Jurkat, Clone E6-1 (cell line): ENCODE results near the gene SPRED3.
"Not testable (repeated sequence)": the region's sequence is repeated elsewhere in the genome, so short reads cannot be mapped to it uniquely, and the experiment has no call there.

ENCODE experiments used
- DNase-seq: peaks from one replicate; pipeline ENCODE4 v3.0.0-alpha.2; 2011; ENCODE audit warnings: low read depth, low spot score
- H3K4me3 ChIP-seq: 2 replicates; pipeline ENCODE4 v1.5.1; 2011; ENCODE audit warnings: mild to moderate bottlenecking, low read length, control low read depth, moderate library complexity

Gene SPRED3

DNA sequence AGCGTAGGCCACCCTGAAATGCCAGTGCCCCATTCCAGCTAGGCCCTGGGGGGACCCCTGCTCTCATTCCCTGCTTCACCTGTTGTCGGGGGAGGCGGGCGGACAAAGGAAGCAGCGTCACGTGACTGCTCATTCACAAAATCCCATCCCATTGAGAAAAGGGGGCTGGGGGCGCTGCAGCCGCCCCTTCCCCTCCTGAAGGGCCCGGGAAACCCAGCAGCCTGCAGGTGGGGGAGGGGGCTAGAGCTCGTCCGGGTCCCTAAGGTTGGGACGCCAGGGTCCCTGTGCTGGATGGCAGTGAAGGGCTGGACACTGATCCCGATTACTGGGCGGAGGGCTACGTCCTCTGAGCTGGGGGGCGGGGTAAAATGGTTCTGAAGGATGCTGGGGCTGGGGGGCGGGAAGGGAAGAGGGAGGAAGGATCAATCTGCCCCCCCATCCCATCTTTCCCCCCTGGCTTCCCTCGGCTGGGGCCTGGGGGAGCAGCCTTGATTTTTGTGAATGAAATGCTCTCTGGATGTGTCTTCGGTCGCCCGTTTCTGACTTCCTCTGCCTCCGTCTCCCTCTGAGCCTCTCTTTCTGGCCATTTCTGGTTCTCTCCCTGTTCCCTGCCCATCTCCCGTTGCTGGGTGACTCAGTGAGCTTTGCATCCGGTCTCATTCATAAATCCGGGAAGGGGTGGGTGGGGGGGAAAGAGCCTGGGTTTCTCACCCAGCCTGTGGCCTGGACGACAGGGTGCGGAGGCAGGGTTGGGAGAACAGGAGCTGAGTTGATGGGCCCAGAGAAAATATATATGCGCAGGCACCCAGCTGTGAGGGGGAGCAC, 816 bp downstream of the SPRED3 start:
- DNase-seq: no peak
- H3K4me3 ChIP-seq: peak overlapping the region; percentile 62

DNA sequence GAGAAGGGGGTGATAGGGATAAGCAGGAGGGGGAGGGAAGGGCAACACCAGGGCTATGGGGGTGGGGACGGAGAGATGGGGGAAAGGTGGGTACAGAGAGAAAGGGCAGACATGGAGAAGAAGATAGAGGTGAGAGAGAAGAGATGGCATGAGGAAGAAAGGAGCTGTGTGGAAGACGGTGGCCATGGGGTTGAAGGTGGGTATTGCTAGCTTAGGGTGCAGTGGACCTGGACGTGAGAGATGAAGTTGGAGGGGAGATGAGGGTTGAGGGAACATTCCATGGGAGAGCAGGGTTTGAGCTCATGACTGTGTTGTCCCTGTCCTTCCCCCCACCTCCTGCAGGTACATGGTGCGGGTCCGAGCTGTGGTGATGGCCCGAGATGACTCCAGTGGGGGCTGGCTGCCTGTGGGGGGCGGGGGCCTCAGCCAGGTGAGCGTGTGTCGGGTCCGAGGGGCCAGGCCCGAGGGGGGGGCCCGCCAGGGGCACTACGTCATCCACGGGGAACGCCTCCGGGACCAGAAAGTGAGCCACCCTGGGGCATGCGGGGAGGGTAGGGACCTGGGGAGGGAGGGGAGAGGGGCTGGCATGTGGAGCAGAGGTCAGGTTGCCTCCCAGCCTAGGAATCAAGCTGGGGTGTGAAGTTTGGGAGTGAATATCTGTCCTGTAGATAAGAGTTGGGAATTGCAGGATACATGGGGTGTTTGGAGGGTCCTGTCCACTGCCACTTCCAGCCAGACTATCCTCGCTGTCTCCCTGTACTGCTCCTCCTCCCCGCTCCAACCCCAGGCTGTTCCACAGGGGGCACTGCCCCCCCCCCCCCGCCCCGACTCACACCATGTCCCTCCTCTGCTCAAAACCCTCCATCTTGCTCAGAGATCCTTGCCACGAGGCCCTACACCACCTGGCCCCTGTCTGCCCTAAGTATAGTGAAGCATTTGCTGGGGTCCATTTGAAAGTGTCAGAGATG, 1.7 kb downstream of the SPRED3 start:
- no peak for DNase-seq
- H3K4me3 ChIP-seq: no peak overlapping the region

DNA sequence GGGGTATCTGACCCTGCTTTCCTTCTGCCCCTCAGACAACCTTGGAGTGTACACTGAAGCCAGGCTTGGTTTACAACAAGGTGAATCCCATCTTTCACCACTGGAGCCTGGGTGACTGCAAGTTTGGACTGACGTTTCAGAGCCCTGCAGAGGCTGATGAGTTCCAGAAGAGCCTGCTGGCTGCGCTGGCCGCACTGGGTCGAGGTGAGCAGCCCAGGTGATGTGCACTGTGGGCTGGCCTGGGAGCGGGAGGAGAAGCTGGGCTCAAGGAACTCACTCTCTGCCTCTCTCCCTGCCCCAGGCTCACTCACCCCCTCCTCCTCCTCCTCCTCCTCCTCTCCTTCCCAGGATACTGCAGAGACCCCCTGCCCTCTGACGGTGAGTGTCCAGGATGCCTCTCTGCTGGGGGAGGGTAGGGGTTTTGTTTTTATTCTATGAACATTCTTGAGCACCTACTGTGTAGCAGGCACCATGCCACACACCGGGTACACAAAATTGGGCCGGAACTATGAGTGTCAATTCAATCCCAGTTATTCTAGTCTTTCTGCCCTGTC, 3.5 kb downstream of the SPRED3 start:
- DNase-seq: no peak
- no peak overlapping the region for H3K4me3 ChIP-seq

DNA sequence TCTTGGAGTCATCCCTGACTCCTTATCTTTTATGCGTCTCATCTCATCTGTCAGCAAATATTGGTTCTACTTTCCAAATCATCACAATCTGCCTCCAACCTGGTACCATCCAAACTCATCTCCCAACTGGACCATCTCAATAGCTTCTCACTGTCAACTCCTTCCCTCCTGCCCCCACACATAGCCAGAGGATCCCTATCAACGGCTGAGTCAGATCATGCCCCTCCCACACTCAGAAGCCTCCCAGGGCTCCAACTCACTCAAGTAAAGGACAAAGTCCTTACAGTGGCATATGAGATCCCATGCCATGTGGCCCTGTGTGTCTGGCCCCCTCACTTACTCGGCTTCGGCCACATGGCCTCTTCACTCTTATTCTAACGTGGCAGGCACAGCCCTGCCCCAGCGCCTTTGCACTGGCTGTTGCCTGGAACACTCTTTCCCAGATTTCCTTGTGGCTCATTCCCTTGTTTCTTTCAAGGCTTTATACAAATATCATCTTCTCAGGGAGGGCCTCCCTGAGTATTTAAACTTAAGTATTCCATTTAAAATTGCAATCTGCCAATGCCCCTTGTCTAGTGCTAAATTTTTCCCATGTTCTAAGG, 4.3 kb downstream of the SPRED3 start:
- no peak for DNase-seq
- H3K4me3 ChIP-seq: no peak overlapping the region

DNA sequence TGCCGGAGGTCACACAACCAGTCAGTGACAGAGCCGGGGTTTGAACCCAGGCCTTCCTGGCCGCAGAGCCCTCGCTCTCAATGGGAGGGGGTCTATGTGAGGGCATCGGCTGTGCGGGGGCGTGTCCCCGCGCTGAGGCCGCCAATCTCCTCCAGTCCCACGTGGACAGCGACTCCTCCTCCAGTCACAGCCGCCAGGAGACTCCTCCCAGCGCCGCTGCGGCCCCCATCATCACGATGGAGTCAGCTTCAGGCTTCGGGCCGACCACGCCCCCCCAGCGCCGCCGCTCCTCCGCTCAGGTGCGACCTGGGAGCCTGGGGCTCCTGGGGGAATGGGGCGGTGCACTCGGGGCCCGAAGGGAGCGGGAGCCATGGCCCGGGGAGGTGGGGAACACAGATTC, 6.0 kb downstream of the SPRED3 start:
- no peak for DNase-seq
- H3K4me3 ChIP-seq: no peak overlapping the region

DNA sequence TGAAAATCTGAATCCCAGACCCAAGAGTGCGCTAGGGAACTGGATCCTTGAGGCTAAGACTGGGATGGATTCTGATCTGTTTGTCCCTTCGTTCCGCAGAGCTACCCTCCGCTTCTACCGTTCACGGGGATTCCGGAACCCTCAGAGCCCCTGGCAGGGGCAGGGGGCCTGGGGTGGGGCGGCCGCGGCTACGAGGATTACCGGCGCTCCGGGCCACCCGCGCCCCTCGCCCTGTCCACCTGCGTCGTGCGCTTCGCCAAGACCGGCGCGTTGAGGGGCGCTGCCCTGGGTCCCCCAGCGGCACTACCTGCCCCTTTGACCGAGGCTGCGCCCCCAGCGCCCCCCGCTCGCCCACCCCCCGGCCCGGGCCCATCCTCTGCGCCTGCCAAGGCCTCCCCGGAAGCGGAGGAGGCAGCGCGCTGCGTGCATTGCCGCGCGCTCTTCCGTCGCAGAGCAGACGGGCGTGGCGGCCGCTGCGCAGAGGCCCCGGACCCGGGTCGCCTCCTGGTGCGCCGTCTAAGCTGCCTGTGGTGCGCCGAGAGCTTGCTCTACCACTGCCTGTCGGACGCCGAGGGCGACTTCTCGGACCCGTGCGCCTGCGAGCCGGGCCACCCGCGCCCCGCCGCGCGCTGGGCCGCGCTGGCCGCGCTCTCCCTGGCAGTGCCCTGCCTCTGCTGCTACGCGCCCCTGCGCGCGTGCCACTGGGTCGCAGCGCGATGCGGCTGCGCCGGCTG, 7.1 kb downstream of the SPRED3 start:
- DNase-seq: no peak
- peak overlapping the region; percentile 39 for H3K4me3 ChIP-seq

DNA sequence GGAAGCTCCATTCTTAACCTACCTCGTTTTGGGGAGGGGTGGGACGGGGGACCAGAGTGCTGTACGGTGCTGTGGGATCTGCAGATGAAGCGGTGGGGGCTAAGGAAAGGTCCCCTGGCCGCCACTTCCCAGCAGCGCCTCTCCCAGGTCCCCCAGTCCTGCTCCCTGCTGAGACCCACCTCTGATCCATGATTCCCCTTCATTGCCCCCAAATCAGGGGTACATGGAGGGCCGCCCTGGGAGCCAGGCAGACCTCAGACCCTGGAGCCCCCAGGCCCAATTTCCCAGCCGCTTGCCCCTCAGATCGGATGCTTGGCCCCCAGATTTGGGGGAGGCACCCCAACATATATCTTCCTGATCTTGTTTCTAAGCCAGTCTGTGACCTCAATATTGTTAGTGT, 10.6 kb downstream of the SPRED3 start:
- no peak for DNase-seq
- H3K4me3 ChIP-seq: no peak overlapping the region

DNA sequence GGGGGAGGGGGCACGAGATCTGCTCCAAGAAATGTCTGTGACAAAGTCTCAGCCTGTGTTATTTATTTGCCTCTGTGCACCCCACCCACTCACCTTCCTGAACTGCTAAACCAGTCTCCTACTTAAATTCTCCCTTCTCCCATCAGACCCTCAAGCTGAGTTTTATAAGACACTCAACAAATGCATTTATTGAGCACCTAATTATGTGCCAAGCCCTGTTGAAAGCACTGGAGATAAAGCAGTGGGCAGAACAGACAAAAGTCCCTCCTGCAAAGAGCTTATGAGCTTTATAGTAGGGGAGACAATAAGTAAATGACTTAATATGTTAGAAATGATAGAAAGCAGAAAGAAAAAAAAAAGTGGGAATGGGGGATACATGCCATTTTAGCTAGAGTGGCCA, 11.0 kb downstream of the SPRED3 start:
- no peak overlapping the region for H3K4me3 ChIP-seq
- no peak for DNase-seq

DNA sequence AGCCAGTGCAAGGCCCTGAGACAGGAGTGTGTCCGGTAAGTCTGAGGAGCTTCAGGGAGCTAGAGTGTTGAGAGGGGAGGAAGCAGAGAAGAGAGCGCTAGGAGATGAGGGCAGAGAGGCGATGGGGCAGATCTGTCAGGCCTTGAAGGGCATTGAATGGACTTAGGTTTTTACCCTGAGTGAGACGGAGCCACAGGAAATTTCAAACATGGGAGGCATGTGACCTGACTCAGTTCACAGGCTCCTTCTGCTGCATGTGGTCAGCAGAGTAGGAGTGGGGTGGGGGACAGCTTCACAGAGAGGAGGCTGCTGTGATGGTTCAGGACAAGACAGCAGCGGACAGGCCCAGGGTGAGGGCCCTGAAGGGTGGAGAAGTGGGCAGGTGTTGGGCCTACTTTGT, 11.9 kb downstream of the SPRED3 start:
- no peak overlapping the region for H3K4me3 ChIP-seq
- no peak for DNase-seq

DNA sequence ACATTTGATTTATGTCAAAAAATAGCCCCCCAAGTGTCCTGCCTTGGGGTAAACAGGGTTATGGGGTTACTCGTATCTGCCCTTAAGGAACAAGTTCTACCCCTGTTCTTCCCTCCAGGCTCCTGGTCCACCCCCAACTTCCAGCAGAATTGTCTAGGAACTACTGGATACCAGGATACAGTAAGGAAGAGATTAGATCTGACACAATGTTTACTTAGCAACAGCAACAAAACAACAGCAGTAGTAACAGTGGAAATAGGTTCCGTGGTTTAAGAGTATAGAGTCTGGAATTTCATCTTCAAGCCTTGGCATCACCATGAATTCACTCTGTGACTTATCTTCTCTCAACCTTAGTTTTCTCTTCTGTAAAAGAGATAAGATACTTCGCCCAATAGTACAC, 12.7 kb downstream of the SPRED3 start:
- no peak for DNase-seq
- H3K4me3 ChIP-seq: no peak overlapping the region

DNA sequence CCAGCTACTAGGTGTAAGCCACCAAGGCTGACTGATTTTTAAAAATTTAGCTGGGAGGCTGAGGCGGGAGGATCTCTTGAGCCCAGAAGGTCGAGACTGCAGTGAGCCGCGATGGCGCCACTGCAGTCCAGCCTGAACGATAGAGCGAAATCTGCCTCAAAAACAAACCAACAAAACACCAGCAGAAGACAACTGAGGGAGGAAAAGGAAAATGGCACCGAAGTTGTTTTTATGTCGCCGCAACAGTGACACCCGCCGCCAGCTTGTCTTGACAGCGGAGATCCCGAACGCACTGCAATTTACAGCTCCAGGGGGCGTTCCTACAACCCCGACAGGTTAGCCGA, 14.1 kb downstream of the SPRED3 start:
- H3K4me3 ChIP-seq: peak overlapping the region; percentile 54
- no peak for DNase-seq

DNA sequence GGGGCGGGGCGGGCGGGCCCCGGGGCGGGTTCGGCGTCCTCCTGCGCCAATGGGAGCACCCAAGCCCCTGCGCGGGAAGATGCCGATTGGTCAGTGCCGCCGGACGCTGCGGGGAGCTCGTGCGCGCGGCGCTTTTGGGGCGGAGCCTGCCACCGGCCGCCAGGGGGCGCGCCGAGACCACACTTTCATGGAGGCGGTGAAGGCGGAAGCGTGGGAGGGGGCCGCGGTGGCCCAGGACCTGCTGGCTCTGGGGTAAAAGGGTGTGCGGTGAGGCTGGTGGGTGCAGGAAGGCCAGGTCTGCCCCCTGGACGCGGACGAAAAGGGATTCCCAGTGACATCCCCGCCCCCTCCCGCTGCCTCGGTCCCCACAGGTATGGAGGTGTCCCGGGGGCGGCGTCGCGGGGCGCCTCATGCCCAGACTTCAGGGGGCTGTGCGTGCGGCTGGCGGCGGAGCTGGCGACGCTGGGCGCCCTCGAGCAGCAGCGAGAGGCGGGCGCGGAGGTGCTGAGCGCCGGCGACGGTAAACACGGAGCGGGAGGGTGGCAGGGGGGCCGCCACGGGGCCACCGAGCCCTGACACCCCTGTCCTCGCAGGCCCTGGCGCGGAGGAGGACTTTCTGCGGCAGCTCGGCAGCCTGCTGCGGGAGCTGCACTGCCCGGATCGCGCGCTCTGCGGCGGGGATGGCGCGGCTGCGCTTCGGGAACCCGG, 14.6 kb downstream of the SPRED3 start, which contains the start of gene FAM98C:
TSS of gene FAM98C (plus strand) at position 127 of the 708 bp plus-strand sequence. CDS start at position 188, 61 bp downstream.
- DNase-seq: peak; percentile 94

DNA sequence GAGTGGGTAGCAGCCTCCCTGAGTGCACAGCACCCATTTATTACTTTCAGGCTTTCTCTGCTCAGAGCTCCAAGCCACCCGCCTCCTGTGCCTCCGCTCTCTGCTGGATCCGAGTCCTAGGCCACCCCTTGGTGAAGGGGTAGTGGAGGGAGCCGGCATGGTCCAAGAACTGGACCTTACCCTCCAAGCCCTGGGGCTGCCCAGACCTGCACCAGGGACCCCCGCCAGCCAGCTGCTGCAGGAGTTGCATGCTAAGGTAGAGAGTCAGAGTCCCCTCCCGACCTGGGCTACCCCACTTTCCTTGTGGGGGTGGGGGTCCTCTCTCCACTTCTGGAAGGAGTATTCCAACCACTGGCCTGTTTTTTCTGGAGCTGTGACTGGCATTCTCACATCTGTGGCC, 16.4 kb downstream of the SPRED3 start:
- H3K4me3 ChIP-seq: no peak overlapping the region
- no peak for DNase-seq

More for the DNA sequence above, 14.6 kb downstream of the SPRED3 start, which contains the start of gene FAM98C:
- peak within 1 kb of the TSS; percentile 70 for H3K4me3 ChIP-seq

DNA sequence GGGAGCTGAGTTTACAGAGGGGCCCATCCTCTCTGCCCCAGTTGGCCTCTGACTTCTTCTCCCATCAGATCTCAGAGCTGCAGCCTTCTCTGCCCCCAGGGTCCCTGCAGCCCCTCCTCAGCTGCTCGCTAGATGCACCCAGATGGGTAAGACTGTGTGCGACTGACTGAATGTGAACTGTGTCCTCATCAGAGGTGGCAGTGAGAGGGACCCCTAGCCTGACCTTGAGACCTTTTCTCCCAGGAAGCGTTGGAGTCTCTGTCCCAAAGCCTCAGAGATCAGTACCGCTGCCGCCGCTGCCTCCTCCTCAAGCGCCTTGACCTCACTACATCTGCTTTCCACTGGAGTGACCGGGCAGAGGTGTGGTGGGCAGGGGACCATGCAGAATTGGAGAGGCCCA, 16.8 kb downstream of the SPRED3 start:
- no peak overlapping the region for H3K4me3 ChIP-seq
- DNase-seq: no peak

DNA sequence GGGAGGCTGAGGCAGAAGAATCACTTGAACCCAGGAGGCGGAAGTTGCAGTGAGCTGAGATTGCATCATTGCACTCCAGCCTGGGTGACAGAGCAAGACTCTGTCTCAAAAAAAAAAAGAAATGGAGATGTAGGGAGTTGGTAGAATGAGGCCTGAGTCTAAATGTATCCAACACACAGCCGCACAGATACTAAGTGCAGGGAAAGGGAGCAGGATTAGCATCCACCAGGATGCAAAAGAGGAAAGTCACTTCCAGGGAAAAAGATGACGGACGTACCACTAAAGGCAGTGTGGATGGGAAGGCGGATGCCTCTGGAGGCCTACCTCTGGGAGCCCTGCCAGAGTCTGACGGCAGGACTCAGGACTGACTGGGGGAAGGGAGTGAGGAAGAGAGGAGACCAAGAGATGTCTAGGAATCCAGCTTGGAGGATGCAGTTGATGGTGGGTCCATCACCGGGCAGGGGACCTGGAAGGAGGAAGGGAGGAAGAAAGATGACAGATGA, 21.2 kb downstream of the SPRED3 start:
- no peak for DNase-seq

DNA sequence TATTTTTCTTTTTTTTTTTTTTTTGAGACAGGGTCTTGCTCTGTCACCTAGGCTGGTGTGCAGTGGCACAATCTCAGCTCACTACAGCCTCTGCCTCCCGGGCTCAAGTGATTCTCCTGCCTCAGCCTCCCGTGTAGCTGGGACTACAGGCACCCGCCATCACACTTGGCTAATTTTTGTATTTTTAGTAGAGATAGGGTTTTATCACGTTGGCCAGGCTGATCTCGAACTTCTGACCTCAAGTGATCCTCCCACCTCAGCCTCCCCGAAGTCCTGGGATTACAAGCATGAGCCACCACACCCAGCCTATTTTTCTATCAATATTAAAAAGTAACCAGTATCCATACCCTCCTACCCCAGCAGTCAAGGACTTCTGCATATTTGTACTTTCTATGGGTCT, 21.9 kb downstream of the SPRED3 start:
- DNase-seq, H3K4me3 ChIP-seq: not testable (repeated sequence)

More for the DNA sequence above, 21.2 kb downstream of the SPRED3 start:
- H3K4me3 ChIP-seq: no peak overlapping the region

DNA sequence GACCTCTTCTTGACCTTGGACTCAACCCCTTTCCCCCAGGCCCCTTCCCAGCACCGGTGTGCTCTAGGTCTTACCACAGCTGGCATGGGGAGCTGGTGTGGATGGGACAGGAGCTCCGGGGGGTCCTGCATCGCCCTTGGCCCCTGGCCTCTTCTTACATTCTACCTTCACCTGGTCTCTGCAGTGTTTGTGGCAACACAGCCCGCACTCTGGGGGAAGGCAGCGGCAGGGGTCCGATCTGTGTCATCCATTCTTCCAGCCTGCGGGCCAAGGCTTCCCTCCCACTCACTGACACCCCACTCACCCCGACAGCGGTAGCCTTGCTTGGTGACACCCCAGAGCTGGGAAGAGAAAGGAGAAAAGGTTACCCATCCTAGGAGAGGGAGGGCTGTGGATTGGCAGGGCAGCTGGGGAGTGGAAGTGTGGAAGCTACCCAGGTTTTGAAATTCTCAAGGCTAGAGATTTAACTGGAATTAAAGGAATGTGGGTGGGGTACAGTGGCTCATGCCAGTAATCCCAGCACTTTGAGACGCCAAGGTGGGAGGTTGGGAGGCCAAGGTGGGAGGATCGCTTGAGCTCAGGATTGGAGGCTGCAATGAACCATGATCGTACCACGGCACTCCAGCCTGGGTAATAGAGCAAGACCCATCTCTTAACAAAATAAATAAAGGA, 22.7 kb downstream of the SPRED3 start:
- no peak overlapping the region for H3K4me3 ChIP-seq
- no peak for DNase-seq
